Stimulated activated CD8-positive, alpha-beta memory T cell treated with anti-CD3 and anti-CD28 coated beads, Interleukin-7, amount 100 ng/mL, for 24 hours (primary cell): Measurements from ENCODE around the gene RAD51C.
"Not testable (repeated sequence)": the region's sequence is repeated elsewhere in the genome, so short reads cannot be mapped to it uniquely, and the experiment has no call there.

Source experiments
- DNase-seq: peaks from one replicate; pipeline ENCODE4 v3.0.0-alpha.2; 2020; ENCODE audit warnings: low read depth

The RAD51C gene

DNA sequence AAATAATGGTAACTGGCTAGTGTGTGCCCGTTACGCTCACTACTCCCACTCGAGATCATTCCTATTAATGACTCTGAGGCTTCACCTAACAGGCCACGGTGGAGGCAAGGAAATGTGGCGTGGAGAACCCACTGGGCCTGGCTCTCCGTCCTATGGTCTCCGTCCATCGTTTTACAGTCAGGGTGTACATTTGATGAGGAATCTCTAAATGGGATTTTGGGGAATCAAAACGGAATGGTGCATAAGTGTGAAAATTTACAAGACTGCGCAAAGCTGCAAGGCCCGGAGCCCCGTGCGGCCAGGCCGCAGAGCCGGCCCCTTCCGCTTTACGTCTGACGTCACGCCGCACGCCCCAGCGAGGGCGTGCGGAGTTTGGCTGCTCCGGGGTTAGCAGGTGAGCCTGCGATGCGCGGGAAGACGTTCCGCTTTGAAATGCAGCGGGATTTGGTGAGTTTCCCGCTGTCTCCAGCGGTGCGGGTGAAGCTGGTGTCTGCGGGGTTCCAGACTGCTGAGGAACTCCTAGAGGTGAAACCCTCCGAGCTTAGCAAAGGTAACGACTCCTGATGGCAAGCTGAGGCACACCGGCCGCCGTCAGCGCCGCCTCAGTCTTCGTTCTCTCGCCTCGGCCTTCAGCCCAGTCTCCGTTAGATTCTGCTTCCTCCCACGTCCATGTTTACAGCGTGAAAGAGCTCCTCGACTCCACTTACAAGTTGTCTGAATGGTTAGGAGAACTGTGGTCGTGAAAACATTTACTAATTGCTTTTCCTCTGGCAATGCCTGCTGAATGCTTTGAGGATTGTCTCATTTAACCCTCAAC, at the start of gene RAD51C:
Gene RAD51C, plus strand, starts transcription at position 364 of the 817 bp plus-strand sequence. Its CDS starts 42 bp downstream, at position 406.
- DNase-seq = peak; percentile 68

- no peak for DNase-seq
These were observed 49.3 kb upstream of the RAD51C start for GRCh38 chr17:58643147-58643546.

DNA sequence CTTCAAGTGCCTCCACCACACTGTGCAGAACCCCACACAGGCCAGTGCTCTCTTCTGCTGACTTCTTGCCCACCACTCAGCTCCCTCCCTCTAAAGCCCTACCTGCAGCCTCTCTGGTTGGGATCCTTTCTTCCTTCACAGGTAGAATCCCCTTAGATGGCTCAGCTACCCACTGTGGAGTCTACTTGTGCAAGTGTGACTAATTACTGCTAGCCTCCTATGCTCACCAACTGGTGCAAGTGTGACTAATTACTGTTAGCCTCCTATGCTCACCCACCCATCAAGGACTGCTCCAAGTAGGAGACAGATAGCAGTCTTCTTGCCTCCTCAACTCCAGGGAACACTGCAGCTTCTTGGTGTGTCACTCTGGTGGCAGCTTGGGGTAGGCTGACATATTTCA, 44.2 kb upstream of the RAD51C start:
- DNase-seq = no peak

DNA sequence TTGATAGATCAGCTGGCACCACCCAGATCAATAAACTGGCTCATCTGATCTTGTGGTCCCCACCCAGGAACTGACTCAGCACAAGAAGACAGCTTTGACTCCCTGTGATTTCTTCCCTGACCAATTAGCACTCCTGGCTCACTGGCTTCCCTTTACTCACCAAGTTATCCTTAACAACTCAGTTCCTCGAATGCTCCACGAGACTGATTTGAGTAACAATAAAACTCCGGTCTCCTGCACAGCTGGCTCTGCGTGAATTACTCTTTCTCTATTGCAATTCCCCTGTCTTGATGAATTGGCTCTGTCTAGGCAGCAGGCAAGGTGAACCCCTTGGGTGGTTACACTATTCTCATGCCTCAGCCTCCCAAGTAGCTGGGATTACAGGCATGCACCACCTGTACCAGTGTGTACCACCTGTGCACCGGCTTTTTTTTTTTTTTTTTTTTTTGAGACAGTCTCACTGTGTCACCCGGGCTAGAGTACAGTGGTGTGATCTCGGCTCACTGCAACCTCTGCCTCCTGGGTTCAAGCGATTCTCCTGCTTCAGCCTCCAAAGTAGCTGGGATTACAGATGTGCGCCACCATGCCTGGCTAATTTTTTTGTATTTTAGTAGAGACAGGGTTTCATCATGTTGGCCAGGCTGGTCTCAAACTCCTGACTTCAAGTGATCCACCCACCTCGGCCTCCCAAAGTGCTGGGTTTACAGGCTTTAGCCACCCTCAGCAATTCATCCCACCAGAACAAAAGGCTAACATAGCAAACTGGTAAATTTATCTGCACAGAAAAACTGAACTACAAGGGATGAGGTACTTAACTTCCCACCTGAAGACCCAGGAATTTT, 34.2 kb upstream of the RAD51C start:
- not testable (repeated sequence) for DNase-seq

DNA sequence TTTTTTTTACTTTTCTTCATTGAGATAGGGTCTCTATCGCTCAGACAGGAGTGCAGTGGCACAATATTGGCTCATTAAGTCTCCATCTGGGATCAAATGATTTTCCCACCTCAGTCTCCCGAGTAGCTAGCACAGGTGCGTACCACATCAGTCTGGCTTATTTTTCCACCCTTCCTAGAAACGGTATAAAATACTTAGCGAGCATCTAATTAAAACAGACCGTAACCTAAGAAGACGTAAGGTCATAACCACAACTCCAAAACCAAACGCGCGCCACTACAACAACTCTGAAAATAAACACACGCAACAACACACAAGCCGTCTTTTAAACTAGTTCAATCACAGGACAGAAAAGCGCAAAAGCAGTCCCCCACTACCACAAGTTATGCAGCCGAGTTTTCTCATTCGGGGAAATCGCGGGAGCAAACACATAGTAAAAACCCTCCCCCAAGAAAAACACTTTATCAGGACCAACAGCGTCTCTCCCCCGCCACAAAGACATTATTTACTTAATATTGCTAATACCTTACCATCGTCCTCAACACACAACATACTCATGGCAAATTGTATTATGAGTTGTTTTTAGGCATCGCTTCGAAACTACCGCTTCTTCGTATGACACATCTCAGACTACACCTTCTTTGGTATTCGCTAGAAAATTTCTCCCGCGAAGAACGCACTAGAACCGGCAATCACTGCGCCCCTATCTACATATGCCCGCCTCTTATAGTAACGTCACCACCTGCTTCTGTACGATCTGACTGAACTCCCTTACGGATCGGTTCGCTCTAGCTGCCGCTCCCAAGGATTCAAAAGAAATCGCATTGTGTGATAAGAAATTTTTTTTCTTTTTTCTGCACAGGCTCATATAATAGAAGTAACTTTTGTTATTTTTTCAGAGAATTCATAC, 33.3 kb upstream of the RAD51C start:
- peak; percentile 58 for DNase-seq

DNA sequence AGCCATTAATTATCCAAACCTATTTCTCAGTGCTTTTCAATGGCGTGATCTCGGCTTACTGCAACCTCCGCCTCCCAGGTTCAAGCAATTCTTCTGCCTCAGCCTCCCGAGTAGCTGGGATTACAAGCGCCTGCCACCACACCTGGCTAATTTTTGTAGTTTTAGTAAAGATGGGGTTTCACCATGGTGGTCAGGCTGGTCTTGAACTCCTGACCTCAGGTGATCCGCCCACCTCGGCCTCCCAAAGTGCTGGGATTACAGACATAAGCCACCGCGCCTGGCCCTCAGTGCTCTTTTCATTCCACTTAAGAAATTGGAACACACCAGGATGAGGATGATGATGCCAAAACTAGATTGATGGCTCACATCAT, 32.7 kb upstream of the RAD51C start:
- not testable (repeated sequence) for DNase-seq

DNA sequence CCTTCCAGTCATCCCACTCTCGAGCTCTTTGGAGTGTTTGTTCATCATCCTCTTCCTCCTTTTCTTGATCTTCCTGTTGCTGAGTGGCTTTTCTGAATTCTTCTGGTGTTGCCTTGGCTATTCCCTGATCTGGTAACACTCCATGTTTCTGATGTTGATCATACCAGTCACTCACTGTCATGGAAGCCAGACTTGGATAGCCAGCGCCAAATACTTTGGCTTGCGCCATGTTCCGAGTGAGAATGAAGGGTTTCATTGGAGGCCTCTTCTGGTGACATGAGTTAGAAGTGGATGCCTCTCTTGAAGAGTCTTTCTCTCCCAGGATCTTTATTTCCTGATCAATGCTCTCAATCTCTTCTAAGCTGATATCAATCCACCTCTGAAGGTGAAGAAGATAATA, 31.8 kb upstream of the RAD51C start:
- no peak for DNase-seq

DNA sequence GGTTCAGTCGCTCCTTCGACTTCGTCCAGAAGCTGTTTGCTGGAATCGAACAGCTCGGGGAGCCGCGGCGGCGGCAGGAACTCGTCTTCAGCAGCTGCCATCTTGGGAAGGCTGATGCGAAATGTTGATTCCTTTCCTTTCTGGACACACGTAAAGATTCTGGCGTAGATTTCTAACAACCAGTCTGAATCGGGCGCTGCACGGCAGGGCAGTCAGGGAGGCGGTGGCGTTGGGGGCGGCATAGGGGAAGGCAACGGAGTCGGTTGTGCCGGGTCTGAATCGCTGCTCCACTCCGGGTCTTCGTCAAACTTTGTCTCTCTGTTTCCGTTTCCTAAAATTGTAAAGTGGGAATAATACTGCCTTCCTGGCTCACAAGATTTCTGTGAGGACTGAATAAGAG, 30.9 kb upstream of the RAD51C start:
- no peak for DNase-seq

GRCh38 chr17:58664302-58664701, 28.1 kb upstream of the RAD51C start:
- no peak for DNase-seq

DNA sequence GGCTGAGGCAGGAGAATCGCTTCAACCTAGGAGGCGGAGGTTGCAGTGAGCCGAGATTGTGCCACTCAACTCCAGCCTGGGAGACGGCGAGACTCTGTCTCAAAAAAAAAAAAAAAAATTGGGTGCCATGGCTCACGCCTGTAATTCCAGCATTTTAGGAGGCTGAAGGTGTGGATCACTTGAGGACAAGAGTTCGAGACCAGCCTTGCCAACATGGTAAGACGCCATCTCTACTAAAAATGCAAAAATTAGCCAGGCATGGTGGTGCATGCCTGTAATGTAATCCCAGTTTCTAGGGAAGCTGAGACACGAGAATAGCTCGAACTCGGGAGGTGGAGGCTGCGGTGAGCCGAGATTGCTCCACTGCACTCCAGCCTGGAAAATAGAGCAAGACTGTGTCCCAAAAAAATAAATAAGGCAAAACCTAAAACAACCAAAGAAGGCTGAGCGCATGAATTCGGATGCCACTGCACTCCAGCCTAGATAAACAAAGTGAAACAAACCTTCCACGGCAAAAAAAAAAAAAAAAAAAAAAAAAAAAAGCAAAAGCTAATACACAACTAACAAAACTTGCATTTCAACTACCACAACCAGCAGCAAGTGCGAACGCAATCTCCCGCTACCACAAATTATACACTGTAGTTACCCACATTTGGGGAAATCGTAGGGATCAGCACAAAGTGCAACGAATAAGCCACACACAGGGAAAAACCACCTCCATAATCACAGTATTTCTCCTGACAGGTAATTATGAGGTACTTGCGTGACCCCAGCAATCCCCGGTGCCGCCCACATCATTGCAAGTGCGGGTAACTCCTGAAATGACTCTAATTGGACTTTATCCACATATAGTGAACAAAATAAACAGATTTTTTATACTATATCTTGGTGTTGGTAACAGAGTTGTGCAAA, 26.2 kb upstream of the RAD51C start:
- DNase-seq = no peak

GRCh38 chr17:58666858-58667267, 25.5 kb upstream of the RAD51C start:
- DNase-seq = no peak

GRCh38 chr17:58667934-58668597, 24.3 kb upstream of the RAD51C start:
- no peak for DNase-seq

DNA sequence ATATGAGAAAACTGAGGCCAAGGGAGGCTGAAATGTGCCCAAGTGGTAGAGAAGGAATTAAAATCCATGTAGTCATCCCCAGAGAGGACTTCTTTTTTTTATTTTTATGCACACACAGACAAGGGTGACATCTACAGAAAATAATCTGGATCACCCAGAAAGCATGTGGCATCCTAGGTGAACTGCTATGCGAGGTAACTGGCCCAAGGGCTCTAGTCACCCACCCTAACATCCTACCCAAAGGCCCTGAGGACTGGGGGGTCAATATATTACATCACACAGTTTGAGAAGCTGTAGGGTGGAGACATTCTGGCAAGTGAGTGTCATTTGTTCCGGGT, 23.8 kb upstream of the RAD51C start:
- DNase-seq = no peak

DNA sequence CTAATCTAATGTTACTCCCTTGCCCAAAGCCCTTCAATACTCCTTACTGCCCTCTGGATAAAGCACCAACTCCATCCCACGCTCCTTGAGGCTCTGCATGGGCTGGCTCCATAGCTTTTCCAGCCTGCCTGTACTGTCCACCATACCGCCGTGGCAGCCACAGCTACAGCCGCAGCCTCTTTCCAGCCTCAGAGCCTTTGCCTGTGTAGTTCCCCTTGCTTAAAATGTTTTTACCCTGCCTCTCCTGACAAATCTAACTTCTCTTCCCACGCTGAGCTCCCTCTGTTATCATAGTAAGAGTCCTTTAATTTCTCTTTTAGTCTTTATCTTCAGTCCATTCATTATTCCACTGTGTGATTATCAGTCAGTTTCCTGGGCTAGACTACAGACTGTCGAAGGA, 22.5 kb upstream of the RAD51C start:
- DNase-seq = no peak

GRCh38 chr17:58671969-58672368, 20.4 kb upstream of the RAD51C start:
- DNase-seq = no peak

GRCh38 chr17:58677194-58677880, 15.1 kb upstream of the RAD51C start:
- DNase-seq = no peak

DNA sequence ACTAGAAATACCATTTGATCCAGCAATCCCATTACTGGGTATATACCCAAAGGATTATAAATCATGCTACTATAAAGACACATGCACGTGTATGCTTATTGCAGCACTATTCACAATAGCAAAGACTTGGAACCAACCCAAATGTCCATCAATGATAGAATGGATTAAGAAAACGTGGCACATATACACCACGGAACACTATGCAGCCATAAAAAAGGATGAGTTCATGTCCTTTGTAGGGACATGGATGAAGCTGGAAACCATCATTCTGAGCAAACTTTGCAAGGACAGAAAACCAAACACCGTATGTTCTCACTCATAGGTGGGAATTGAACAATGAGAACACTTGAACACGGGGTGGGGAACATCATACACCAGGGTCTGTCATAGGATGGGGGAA, 14.1 kb upstream of the RAD51C start:
- DNase-seq = not testable (repeated sequence)

- DNase-seq = no peak
These were observed 13.0 kb upstream of the RAD51C start for GRCh38 chr17:58679263-58680037.

DNA sequence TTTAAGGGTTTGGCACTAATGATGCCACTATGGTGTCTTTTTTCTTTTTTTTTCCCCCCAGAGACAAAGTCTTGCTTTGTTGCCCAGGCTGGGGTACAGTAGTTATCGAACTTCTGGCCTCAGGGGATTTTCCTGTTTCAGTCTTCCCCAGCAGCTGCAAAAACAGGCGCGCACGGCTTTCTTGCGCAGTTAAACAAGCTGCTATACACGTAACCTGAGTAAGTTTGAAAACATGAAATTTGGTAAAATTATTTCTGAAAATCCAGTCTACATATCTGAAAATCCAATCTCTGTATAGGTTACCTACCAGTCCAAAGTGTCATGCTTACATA, 12.4 kb upstream of the RAD51C start:
- DNase-seq = no peak
